Glutamatergic neuron (in vitro differentiated cells): ENCODE data around the gene RNF13. TPM values are rescaled to one million over a fixed set of nuclear protein-coding genes. Genes with fewer than 3 reads are reported as not detected.

Experiments used
- DNase-seq: peaks from one replicate; pipeline ENCODE4 v3.0.0; 2022
- H3K27ac Mint-ChIP-seq: one replicate; pipeline ENCODE4 v1.8.0; 2020; ENCODE audit warnings: mild to moderate bottlenecking, mixed read lengths, inconsistent platforms; ENCODE audit not compliant: unreplicated experiment
- H3K27me3 Mint-ChIP-seq: one replicate; pipeline ENCODE4 v1.8.0; 2020; ENCODE audit warnings: mild to moderate bottlenecking, moderate library complexity, mixed read lengths, inconsistent platforms; ENCODE audit not compliant: unreplicated experiment
- H3K36me3 Mint-ChIP-seq: one replicate; pipeline ENCODE4 v1.8.0; 2020; ENCODE audit warnings: mild to moderate bottlenecking, mixed read lengths, inconsistent platforms; ENCODE audit not compliant: unreplicated experiment
- H3K4me1 Mint-ChIP-seq: one replicate; pipeline ENCODE4 v1.8.0; 2020; ENCODE audit warnings: mild to moderate bottlenecking, low read depth, mixed read lengths, inconsistent platforms; ENCODE audit not compliant: unreplicated experiment
- H3K4me3 Mint-ChIP-seq: one replicate; pipeline ENCODE4 v1.8.0; 2020; ENCODE audit warnings: mild to moderate bottlenecking, mixed read lengths, inconsistent platforms; ENCODE audit not compliant: unreplicated experiment
- H3K9me3 Mint-ChIP-seq: one replicate; pipeline ENCODE4 v1.8.0; 2020; ENCODE audit warnings: mild to moderate bottlenecking, moderate library complexity, mixed read lengths, inconsistent platforms; ENCODE audit not compliant: unreplicated experiment
- CTCF ChIP-seq: fragments of 200-600 bp; sonication (generic); IDR thresholded peaks from one replicate; pipeline ENCODE4 v1.5.0; 2021; ENCODE audit not compliant: partially characterized antibody, unreplicated experiment
- total RNA-seq: library from RNA; stranded (reverse); fragmentation: NEBNext Ultra II Directional; extraction: Animal tissue kit (Norgen Biotek cat#: 25700); gene quantifications from one replicate; pipeline ENCODE4 v1.2.1, GENCODE V29; 2021; ENCODE audit not compliant: unreplicated experiment

The RNF13 gene
- total RNA-seq, 1 donor from 2014 or later = 29.0 TPM

DNA sequence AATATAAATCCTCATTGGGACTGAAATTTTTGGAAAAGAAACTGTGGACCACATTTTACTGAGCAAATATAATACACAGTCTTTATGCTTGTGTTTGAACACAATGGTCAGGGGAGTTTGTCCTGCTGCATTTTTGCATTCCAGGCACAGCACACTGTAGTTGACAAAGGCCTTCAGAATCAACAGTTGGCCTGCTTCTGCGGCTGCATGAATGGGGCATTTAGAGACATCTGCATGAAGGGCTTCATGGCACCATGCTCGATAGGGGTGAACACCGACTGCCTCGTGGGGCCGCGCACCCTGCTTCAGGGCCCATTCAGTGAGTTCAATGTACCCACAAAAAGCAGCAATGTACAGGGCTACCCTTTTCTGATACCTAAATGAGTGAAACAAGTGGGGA lies 45.3 kb upstream of the RNF13 start:
- no peak for TF ChIP-seq CTCF
- H3K4me3 Mint-ChIP-seq = no peak overlapping the region
- peaks cover 7% of the 10 kb centered on the region for H3K4me1 Mint-ChIP-seq
- no peaks in the 10 kb centered on the region for H3K36me3 Mint-ChIP-seq
- DNase-seq = no peak
- peaks cover 2% of the 10 kb centered on the region for H3K27me3 Mint-ChIP-seq
- no peaks in the 10 kb centered on the region for H3K9me3 Mint-ChIP-seq
- H3K27ac Mint-ChIP-seq = no peak overlapping the region

DNA sequence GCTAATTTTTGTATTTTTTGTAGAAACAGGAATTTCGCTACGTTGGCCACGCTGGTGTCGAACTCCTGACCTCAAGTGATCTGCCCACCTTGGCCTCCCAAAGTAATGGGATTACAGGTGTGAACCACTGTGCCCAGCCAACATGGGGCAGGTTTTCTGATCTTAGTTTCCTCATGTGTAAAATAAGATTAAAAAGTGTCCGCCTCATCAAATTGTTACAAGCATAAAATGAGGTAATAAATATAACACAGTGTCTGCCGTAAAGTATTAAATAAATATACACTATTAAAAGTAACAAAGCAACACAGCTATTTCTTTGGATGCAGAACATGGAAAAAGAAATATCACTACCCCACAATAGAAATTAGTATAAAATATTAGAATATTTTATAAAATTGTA lies 44.3 kb upstream of the RNF13 start:
- Mint-ChIP-seq H3K36me3 (no peaks in the 10 kb centered on the region), H3K27ac (no peak overlapping the region), H3K27me3 (peaks cover 2% of the 10 kb centered on the region)

GRCh38 chr3:149770246-149770645 lies 42.8 kb upstream of the RNF13 start:
- H3K36me3 Mint-ChIP-seq = no peaks in the 10 kb centered on the region
- H3K27ac Mint-ChIP-seq = no peak overlapping the region
- H3K4me3 Mint-ChIP-seq = no peak overlapping the region
- no peak for TF ChIP-seq CTCF
- H3K9me3 Mint-ChIP-seq = no peaks in the 10 kb centered on the region
- H3K27me3 Mint-ChIP-seq = peaks cover 2% of the 10 kb centered on the region
- no peak for DNase-seq
- H3K4me1 Mint-ChIP-seq = peaks cover 7% of the 10 kb centered on the region

More for the DNA sequence above, 44.3 kb upstream of the RNF13 start:
- no peak for TF ChIP-seq CTCF
- Mint-ChIP-seq H3K4me1 (peaks cover 7% of the 10 kb centered on the region), H3K9me3 (no peaks in the 10 kb centered on the region), H3K4me3 (no peak overlapping the region)
- DNase-seq = no peak

GRCh38 chr3:149771652-149772271 lies 41.3 kb upstream of the RNF13 start:
- Mint-ChIP-seq H3K4me3 (no peak overlapping the region), H3K36me3 (no peaks in the 10 kb centered on the region), H3K9me3 (no peaks in the 10 kb centered on the region), H3K4me1 (peaks cover 7% of the 10 kb centered on the region), H3K27me3 (peaks cover 2% of the 10 kb centered on the region), H3K27ac (no peak overlapping the region)
- peak; percentile 74 for TF ChIP-seq CTCF
- peak; percentile 68 for DNase-seq

- TF ChIP-seq CTCF = no peak
- Mint-ChIP-seq H3K27ac (no peak overlapping the region), H3K4me1 (peaks cover 7% of the 10 kb centered on the region), H3K9me3 (no peaks in the 10 kb centered on the region), H3K4me3 (no peak overlapping the region), H3K27me3 (peaks cover 6% of the 10 kb centered on the region), H3K36me3 (peaks cover 4% of the 10 kb centered on the region)
- no peak for DNase-seq
Observed at GRCh38 chr3:149772861-149773260, 40.2 kb upstream of the RNF13 start.
